ENCODE measurements around the gene ST6GALNAC2.
"Not testable (repeated sequence)": the region's sequence is repeated elsewhere in the genome, so short reads cannot be mapped to it uniquely, and the experiment has no call there.

Gene ST6GALNAC2

GRCh38 chr17:76539631-76540271 lies 45.9 kb downstream of the ST6GALNAC2 start, which contains the start of gene PRCD:
TSS of gene PRCD (plus strand) at chr17:76540044. CDS start at chr17:76540142, 98 bp downstream.
- DNase-seq (ENCODE audit: low read depth) = no peak

DNA sequence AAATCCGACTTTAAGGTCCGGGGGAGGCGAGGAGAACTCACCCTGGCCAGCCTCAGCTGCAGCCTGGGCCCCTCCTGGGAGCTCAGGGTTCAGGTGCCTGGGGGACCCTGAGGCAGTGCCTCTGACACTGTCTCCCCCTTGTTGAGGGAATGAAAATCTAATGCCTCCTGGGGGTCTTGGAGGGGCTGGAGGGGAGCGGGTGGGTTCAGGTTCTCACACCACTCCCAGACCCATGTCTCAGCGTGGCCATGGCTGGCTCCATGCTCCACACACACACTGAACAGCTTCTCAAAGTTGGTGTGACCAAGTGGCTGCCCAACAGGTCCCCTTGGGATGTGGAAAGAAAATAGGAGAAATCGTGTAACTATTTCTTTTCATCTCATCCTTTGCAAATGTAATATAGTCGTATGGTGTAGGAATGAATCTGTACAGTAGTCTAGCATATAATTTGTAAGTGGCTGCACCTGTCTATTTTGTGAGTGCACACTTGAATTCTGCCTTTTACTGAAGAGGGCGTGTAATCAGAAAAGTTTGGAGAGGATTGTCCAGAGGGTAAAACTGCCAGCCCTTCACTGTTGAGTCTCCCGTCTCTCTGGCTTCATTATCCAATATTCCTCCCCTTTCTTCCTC lies 46.6 kb downstream of the ST6GALNAC2 start:
- DNase-seq (ENCODE audit: low read depth) = no peak

- DNase-seq (ENCODE audit: low read depth) = no peak
Measured at GRCh38 chr17:76538281-76538931, 47.3 kb downstream of the ST6GALNAC2 start.

GRCh38 chr17:76537578-76538280 lies 47.9 kb downstream of the ST6GALNAC2 start, which contains the start of gene CYGB:
TSS of gene CYGB (minus strand) at chr17:76537709. CDS start at chr17:76537542, 167 bp downstream.
- no peak for DNase-seq (ENCODE audit: low read depth)

DNA sequence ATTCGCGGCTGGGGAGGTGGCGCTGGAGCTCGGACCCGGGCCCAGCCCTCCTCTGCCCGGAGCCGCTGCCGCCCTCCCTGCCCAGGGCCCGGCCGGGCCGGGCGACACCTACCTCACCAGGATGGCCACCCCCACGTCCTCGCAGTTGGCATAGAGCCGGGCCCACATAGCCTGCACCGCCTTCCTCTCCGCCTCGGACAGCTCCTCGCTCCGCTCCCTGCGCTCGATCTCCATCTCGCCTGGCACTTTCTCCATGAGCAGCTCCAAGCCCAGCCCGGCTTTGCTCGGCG lies 48.4 kb downstream of the ST6GALNAC2 start:
- DNase-seq (ENCODE audit: low read depth) = no peak

DNA sequence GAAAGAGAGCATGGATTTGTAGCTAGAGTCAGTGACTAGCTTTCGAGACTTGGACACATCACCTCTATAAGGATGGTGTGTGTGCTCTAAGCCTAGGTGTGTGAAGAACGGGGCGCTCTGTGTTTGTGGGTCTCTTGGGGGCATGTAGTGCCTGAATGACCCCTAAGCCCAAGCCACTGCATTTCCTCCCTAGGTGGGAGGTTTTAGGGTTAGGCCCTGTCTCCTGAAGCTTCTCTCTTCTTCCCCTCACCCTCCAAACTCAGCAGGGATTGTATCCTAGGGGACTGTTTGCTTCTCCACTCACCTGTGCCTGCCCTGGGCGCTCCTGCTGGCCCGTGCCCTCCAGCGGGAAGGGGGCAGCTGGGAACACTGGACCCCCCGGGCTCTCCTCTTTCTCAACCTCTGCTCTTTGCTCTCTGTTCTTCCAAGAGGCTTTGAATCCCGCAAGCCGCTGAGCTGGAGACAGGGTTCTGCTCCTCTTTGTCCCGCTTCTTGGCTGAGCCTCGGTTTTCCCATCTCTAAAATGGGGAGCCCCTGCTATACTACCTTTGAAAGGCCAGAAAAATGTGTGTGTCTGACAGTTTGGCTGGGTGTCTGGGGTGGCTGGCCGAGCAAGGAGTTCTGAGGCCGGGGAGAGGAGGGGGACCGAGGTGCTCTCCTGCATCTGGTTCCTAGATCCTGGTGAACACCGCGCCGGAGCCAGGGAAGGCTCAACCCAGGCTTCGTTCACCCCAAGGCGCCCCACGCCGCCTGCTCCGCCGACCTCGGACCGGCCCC lies 49.0 kb downstream of the ST6GALNAC2 start:
- DNase-seq (ENCODE audit: low read depth) = no peak

GRCh38 chr17:76535788-76536510 lies 49.7 kb downstream of the ST6GALNAC2 start:
- DNase-seq (ENCODE audit: low read depth) = no peak

GRCh38 chr17:76534831-76535732 lies 50.6 kb downstream of the ST6GALNAC2 start:
- DNase-seq (ENCODE audit: low read depth) = no peak

DNA sequence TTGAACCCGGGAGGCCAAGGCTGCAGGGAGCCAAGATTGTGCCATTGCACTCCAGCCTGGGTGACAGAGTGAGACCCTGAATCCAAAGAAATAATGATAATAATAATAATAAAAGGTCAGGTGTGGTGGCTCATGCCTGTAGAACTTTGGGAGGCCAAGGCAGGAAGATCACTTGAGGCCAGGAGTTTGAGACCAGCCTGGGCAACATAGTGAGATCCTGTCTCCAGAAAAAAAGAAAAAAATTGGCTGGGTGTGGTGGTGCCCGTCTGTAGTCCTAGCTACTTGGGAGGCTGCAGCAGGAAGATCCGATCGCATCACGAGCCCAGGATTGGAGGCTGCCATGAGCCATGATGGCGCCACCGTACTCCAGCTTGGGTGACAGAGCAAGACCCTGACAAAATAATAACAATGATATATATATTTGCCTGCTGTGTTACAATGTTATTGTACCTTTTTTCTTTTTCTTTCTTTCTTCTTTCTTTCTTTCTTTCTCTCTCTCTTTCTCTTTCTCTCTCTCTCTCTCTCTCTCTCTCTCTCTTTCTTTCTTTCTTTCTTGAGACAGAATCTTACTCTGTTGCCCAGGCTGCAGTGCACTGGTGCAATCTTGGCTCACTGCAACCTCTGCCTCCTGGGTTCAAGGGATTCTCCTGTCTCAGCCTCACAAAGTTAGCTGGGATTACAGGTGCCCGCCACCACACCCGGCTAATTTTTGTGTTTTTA lies 51.9 kb downstream of the ST6GALNAC2 start:
- DNase-seq (ENCODE audit: low read depth) = not testable (repeated sequence)

GRCh38 chr17:76532072-76532651 lies 53.5 kb downstream of the ST6GALNAC2 start:
- DNase-seq (ENCODE audit: low read depth) = no peak

DNA sequence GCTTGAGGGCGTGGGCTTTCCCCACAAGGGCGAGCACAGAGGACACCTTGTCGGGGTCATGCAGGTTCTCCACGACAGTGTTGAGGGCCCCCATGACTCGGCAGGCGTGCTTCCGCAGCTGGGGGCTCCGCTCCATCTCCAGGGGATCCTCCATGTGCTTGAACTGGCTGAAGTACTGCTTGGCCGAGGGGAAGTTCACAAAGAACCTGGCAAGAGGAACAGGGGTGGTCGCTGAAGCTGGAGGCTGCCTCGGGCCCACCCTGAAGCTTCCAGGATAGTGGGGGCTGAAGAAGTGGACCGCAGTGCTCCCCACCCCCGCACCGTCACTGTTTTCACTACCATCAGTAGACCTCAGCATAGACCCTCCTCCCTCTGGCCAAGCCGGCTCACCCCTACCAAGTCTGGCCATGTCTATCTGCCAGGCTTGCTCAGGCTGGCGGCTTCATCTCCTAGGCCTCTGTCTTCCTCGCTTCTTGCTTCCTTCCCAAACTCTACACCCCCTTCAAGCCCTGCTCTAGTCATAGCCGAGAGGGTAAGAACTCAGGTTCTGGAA lies 54.1 kb downstream of the ST6GALNAC2 start:
- no peak for DNase-seq (ENCODE audit: low read depth)

GRCh38 chr17:76530811-76531485 lies 54.7 kb downstream of the ST6GALNAC2 start:
- no peak for DNase-seq (ENCODE audit: low read depth)

DNA sequence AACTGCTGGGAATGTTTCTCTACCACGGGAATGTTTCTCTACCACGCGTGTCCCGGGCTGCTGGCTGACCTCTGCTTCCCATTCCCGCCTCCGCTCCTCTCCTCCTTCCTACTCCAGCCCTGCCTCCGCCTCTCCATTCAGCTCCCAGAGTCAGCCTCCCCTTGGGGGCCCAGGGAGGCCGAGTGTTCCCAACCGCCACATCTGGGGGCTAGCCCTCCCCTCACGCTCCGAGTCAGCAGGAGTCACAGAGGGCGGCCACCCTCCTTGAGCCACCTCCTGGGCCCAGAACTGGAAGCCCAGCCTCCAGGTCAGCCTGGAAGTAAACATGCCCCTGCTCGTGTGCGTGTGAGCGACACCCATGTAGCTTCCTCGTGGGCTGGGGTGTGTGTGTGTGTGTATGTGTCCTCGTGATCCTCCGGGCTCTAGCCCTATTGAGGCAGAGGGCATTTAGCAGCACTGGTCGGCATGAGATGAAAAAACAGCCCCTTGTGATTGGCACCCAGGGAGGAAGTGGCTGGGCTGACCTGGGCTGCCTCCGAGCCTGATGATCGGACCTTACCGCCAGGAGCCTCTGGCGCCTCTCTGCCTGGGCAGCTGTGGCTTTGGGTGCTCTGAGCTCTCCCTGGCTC lies 55.5 kb downstream of the ST6GALNAC2 start:
- no peak for DNase-seq (ENCODE audit: low read depth)

DNA sequence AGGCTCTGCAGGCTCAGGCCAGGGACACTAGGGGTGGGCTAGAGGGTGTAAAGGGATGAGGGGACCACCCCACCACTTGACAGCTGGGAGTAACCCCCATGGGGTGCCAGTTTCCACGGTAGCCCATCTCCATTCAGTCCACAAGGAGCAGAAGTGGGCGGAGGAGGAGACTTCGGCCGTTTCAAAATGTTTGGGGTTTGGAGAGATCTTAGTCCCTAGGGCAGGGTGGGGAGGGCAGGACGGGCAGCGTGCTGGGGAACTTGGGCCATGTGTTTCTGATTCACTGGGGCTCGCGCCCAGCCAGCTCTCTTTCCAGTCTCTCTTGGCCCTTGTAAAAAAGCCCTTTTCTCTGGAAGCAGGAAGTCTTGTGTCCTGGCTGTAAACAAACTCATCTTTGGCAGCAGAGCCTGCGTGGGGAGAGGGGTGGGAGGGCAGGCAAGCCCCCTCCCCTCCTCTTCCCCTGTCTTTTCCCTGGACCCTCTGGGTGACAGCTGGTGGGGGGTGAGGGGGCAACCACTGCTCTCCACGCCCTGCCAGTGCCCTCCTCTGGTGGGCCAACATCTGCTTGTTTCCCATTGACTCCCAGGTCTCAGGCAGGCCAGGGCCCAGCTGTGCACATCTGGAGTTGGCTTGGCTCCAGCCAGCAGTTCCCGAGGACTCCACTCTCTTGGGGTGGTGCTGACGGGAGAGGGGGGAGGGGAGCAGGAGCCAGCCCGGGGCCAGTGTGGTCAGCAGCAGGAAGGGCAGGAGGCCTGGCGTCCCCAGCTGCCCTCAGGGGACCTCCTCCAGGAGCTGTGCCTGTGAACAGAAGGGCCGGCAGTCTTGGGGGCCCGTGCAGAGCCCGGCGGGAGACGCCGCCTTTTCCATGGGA lies 56.2 kb downstream of the ST6GALNAC2 start:
- DNase-seq (ENCODE audit: low read depth) = no peak

DNA sequence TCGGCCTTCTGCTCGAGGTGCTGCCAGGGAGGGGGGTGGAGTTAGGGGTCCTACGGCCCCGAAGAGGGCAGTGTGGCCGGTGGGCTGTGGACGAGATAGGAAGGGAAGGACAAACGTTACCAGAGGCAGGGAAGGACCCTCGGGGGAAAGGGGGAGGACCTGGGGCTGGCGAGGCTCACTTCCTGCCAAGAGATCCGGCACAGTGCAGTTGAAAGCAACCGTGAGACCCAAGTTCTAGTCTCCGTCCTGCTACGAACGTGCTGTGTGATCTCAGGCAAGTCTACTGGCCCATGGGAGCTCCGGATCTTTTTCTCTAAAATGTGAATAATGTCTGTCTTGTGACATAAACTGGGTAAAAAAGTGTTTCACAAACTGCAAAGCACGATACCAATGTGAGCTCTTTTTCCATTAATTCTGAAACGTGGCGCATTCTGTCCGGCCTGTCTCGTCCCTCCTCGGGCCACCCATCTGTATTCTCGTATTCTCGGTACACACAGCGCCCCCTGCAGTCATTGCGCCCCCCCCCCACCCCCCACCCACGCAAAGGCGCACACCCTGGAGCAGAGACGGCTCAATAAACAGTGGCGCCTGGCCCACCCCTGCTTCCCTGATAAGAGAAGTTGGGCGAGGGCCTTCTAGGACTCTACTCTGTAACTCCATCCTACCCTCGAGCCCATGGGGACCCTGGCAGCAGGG lies 57.0 kb downstream of the ST6GALNAC2 start:
- DNase-seq (ENCODE audit: low read depth) = no peak

GRCh38 chr17:76528156-76528527 lies 57.5 kb downstream of the ST6GALNAC2 start:
- no peak for DNase-seq (ENCODE audit: low read depth)
